K562 (cell line): ENCODE data around the gene GPR4. TPM values are rescaled to one million over a fixed set of nuclear protein-coding genes. Genes with fewer than 3 reads are reported as not detected.

Experiments used
- ADNP ChIP-seq: fragments of 200-800 bp; sonication (Bioruptor generic); IDR thresholded peaks from 2 replicates; pipeline ENCODE4 v1.6.1; 2016; ENCODE audit warnings: missing genetic modification characterization, missing compliant biosample characterization
- CREB1 ChIP-seq, 2 experiments: sonication (generic) in 1 of 2; formaldehyde crosslinking in 1 of 2; IDR thresholded peaks; 2 replicates each; pipeline versions ENCODE4 v1.6.1 to v1.8.0; 2012 to 2022; ENCODE audit warnings: inconsistent platforms in 1 of 2, mild to moderate bottlenecking in 1 of 2, missing genetic modification reagents in 1 of 2, moderate library complexity in 1 of 2
- EP400 ChIP-seq: fragments of 450-650 bp; IDR thresholded peaks from 2 replicates; pipeline ENCODE4 v1.6.1; 2017; ENCODE audit warnings: antibody characterized with exemption, mild to moderate bottlenecking, moderate library complexity
- HDAC2 ChIP-seq: fragments of 450-650 bp; IDR thresholded peaks from 2 replicates; pipeline ENCODE4 v1.6.1; 2016; ENCODE audit warnings: mild to moderate bottlenecking
- KDM1A ChIP-seq, 2 experiments: fragments of 450-650 bp; IDR thresholded peaks; 2 replicates each; pipeline ENCODE4 v1.6.1; 2016; ENCODE audit warnings: mild to moderate bottlenecking in 2 of 2
- NCOA6 ChIP-seq: fragments of 450-650 bp; IDR thresholded peaks from 2 replicates; pipeline ENCODE4 v1.6.1; 2017; ENCODE audit warnings: mild to moderate bottlenecking
- NCOR1 ChIP-seq: fragments of 450-650 bp; IDR thresholded peaks from 2 replicates; pipeline ENCODE4 v1.6.1; 2016; ENCODE audit warnings: mild to moderate bottlenecking, moderate library complexity
- RAD21 ChIP-seq, 2 experiments: fragments of 250-450 bp in 1 of 2; fragments of 450-650 bp in 1 of 2; sonication (Bioruptor Pico) in 1 of 2; formaldehyde crosslinking in 1 of 2; IDR thresholded peaks in 1 of 2; conservative IDR thresholded peaks in 1 of 2; 2 replicates each; pipeline versions ENCODE4 v1.4.0 to v1.8.0; 2020 to 2022; ENCODE audit warnings: mild to moderate bottlenecking in 2 of 2, moderate library complexity in 1 of 2
- RBM25 ChIP-seq: fragments of 200-400 bp; formaldehyde crosslinking; IDR thresholded peaks from 2 replicates; pipeline ENCODE4 v1.6.1; 2018; ENCODE audit warnings: low read length, low read depth, moderate library complexity; ENCODE audit not compliant: severe bottlenecking
- TAL1 ChIP-seq: fragments of 450-650 bp; IDR thresholded peaks from 2 replicates; pipeline ENCODE4 v1.6.1; 2016; ENCODE audit warnings: mild to moderate bottlenecking
- TEAD1 ChIP-seq, 2 experiments: fragments of 450-650 bp in 1 of 2; sonication (generic) in 1 of 2; formaldehyde crosslinking; IDR thresholded peaks; 2 replicates each; pipeline versions ENCODE4 v1.4.0 to v1.8.0; 2020 to 2022; ENCODE audit warnings: mild to moderate bottlenecking in 2 of 2, missing genetic modification reagents in 1 of 2
- ZFP36 ChIP-seq: fragments of 150-350 bp; IDR thresholded peaks from 2 replicates; pipeline ENCODE4 v1.6.1; 2018; ENCODE audit warnings: low read length, low read depth; ENCODE audit not compliant: partially characterized antibody
- ZNF695 ChIP-seq: fragments of 450-650 bp; formaldehyde crosslinking; IDR thresholded peaks from 2 replicates; pipeline ENCODE4 v1.4.0; 2020; ENCODE audit warnings: mild to moderate bottlenecking, moderate library complexity
- polyA plus RNA-seq, 8 experiments: library from polyadenylated mRNA; depleted of rRNA in 4 of 8; stranded (reverse) in 5 of 8; unstranded in 3 of 8; fragments of >200 nt; fragmentation: Nextera tagmentation in 2 of 8; fragmentation: Illumina TruSeq in 1 of 8; extraction: Ambion mirVana in 2 of 8; extraction: Trizol in 1 of 8; gene quantifications; 2 replicates each; pipeline versions ENCODE4 v1.2.1 to v1.2.3, GENCODE V29; 2011 to 2014; ENCODE audit warnings: inconsistent platforms in 1 of 8, missing spikeins in 1 of 8
- total RNA-seq, 7 experiments: library from RNA; depleted of rRNA in 6 of 7; stranded (reverse); fragments of >200 nt in 6 of 7; fragmentation: Illumina TruSeq in 2 of 7; extraction: Trizol in 2 of 7; gene quantifications; 2 replicates each; pipeline versions ENCODE4 v1.2.1 to v1.2.3, GENCODE V29; 2011 to 2021; ENCODE audit warnings: low replicate concordance in 1 of 7
- TF ChIP-seq, protein P1 (sequence below), 2 experiments: IDR thresholded peaks; 2 replicates each; pipeline ENCODE4 v1.6.1; 2012; ENCODE audit warnings: improper control_type of control experiment in 2 of 2, low read depth in 2 of 2, low read length in 2 of 2, borderline replicate concordance in 1 of 2
- TF ChIP-seq, protein P2 (sequence below): fragments of 450-650 bp; IDR thresholded peaks from 2 replicates; pipeline ENCODE4 v1.6.1; 2017; ENCODE audit warnings: antibody characterized with exemption, mild to moderate bottlenecking
- TF ChIP-seq, protein P3 (sequence below): fragments of 450-650 bp; formaldehyde crosslinking; IDR thresholded peaks from 2 replicates; pipeline ENCODE4 v1.4.0; 2022; ENCODE audit warnings: mild to moderate bottlenecking, moderate library complexity
- TF ChIP-seq, protein P4 (sequence below): IDR thresholded peaks from 3 replicates; pipeline ENCODE4 v1.6.1; 2011; ENCODE audit warnings: borderline replicate concordance, mild to moderate bottlenecking; ENCODE audit not compliant: insufficient read length, insufficient read depth
- TF ChIP-seq, protein P5 (sequence below): sonication (generic); formaldehyde crosslinking; IDR thresholded peaks from 2 replicates; pipeline ENCODE4 v1.8.0; 2023; ENCODE audit warnings: mild to moderate bottlenecking, missing genetic modification reagents

Gene GPR4
- total and polyA plus RNA-seq, 9 of the 15 experiments (the other 6 are each of a cell fraction or from before 2014, with no cell fraction given): 0.03 to 0.09 (median 0.04) TPM; not detected in 5

DNA sequence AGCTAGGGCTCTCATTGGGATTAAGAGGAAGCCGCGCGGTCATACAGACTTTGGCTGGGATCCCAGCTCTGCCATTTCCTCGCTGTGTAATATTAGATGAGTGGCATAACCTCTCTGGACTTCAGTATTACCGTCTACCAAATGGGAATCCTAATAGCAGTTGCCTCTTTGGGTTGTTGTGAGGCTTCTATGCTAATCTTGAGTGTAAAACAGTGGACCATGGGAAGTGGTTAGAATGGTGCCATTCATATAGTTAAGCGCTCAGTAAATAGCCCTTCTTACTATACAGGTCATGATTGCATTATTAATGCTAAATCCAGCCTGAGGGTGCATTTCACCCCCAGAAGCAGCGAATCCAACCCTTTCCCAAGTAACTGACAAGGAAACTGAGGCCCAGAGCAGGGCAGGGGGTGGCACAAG lies 16.8 kb downstream of the GPR4 start (continued):
- TF ChIP-seq, protein P1, sequence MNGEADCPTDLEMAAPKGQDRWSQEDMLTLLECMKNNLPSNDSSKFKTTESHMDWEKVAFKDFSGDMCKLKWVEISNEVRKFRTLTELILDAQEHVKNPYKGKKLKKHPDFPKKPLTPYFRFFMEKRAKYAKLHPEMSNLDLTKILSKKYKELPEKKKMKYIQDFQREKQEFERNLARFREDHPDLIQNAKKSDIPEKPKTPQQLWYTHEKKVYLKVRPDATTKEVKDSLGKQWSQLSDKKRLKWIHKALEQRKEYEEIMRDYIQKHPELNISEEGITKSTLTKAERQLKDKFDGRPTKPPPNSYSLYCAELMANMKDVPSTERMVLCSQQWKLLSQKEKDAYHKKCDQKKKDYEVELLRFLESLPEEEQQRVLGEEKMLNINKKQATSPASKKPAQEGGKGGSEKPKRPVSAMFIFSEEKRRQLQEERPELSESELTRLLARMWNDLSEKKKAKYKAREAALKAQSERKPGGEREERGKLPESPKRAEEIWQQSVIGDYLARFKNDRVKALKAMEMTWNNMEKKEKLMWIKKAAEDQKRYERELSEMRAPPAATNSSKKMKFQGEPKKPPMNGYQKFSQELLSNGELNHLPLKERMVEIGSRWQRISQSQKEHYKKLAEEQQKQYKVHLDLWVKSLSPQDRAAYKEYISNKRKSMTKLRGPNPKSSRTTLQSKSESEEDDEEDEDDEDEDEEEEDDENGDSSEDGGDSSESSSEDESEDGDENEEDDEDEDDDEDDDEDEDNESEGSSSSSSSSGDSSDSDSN (IDR thresholded peaks at IDR 0.05; ENCODE audit: borderline replicate concordance in 1 of 2, low read depth in 2 of 2, low read length in 2 of 2): no peak
- TF ChIP-seq ZNF695 (no peak), NCOR1 (no peak), NCOA6 (no peak), ZFP36 (peak; percentile 92), ADNP (tag) (peak; percentile 69; the same call in 1 of the 2 replicates), KDM1A (IDR thresholded peaks at IDR 0.05) (peak; percentile 88 to 93), RBM25 (peak; percentile 95), TEAD1 (CRISPR knock-in tag; IDR thresholded peaks at IDR 0.05) (0 out of 4 replicates have a peak, but pooled peaks of 1 of the 2 experiments have one; percentile 33), EP400 (no peak), CREB1 (IDR thresholded peaks at IDR 0.05) (no peak), CREB1 (CRISPR knock-in tag; IDR thresholded peaks at IDR 0.05) (peak; percentile 62; the same call in 1 of the 2 replicates), RAD21 (CRISPR knock-in tag; conservative IDR thresholded peaks at IDR 0.05 in 1 of 2, IDR thresholded peaks at IDR 0.05 in 1 of 2) (no peak), TAL1 (no peak), HDAC2 (peak; percentile 94)
- TF ChIP-seq, protein P2, sequence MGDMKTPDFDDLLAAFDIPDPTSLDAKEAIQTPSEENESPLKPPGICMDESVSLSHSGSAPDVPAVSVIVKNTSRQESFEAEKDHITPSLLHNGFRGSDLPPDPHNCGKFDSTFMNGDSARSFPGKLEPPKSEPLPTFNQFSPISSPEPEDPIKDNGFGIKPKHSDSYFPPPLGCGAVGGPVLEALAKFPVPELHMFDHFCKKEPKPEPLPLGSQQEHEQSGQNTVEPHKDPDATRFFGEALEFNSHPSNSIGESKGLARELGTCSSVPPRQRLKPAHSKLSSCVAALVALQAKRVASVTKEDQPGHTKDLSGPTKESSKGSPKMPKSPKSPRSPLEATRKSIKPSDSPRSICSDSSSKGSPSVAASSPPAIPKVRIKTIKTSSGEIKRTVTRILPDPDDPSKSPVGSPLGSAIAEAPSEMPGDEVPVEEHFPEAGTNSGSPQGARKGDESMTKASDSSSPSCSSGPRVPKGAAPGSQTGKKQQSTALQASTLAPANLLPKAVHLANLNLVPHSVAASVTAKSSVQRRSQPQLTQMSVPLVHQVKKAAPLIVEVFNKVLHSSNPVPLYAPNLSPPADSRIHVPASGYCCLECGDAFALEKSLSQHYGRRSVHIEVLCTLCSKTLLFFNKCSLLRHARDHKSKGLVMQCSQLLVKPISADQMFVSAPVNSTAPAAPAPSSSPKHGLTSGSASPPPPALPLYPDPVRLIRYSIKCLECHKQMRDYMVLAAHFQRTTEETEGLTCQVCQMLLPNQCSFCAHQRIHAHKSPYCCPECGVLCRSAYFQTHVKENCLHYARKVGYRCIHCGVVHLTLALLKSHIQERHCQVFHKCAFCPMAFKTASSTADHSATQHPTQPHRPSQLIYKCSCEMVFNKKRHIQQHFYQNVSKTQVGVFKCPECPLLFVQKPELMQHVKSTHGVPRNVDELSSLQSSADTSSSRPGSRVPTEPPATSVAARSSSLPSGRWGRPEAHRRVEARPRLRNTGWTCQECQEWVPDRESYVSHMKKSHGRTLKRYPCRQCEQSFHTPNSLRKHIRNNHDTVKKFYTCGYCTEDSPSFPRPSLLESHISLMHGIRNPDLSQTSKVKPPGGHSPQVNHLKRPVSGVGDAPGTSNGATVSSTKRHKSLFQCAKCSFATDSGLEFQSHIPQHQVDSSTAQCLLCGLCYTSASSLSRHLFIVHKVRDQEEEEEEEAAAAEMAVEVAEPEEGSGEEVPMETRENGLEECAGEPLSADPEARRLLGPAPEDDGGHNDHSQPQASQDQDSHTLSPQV: peak; percentile 20; the same call in 1 of the 2 replicates
- TF ChIP-seq, protein P3, sequence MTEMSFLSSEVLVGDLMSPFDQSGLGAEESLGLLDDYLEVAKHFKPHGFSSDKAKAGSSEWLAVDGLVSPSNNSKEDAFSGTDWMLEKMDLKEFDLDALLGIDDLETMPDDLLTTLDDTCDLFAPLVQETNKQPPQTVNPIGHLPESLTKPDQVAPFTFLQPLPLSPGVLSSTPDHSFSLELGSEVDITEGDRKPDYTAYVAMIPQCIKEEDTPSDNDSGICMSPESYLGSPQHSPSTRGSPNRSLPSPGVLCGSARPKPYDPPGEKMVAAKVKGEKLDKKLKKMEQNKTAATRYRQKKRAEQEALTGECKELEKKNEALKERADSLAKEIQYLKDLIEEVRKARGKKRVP (CRISPR knock-in tag): 0 out of 2 replicates have a peak, but pooled peaks have one; percentile 23
- TF ChIP-seq, protein P4, sequence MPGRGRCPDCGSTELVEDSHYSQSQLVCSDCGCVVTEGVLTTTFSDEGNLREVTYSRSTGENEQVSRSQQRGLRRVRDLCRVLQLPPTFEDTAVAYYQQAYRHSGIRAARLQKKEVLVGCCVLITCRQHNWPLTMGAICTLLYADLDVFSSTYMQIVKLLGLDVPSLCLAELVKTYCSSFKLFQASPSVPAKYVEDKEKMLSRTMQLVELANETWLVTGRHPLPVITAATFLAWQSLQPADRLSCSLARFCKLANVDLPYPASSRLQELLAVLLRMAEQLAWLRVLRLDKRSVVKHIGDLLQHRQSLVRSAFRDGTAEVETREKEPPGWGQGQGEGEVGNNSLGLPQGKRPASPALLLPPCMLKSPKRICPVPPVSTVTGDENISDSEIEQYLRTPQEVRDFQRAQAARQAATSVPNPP: no peak
- TF ChIP-seq, protein P5, sequence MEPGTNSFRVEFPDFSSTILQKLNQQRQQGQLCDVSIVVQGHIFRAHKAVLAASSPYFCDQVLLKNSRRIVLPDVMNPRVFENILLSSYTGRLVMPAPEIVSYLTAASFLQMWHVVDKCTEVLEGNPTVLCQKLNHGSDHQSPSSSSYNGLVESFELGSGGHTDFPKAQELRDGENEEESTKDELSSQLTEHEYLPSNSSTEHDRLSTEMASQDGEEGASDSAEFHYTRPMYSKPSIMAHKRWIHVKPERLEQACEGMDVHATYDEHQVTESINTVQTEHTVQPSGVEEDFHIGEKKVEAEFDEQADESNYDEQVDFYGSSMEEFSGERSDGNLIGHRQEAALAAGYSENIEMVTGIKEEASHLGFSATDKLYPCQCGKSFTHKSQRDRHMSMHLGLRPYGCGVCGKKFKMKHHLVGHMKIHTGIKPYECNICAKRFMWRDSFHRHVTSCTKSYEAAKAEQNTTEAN (CRISPR knock-in tag): peak; percentile 59; the same call in 1 of the 2 replicates
